ENCODE measurements around the gene WBP2.

Gene WBP2

DNA sequence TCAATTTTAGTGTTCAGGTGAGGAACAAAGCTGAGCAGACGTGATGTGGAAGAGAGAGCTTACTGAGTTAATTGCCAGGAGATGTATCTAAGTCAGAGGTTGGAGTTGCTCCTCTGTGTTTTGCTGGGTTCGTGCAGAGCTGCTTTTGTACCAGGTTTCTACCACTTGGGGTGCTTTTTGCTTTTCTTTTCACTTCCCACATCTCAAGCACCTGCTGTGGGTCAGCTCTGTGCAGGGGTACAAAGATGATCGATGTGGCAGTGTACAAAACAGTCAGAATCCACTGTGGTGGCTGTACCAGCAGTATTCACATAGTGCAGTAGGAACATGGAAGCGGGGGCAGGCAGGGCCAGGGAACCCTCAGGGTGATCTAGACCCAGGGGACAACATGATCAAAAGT is 55.7 kb downstream of the WBP2 start:
- no peak overlapping the region for H3K18ac ChIP-seq (ENCODE audit: low read length)
- no peak overlapping the region for H2AK5ac ChIP-seq (ENCODE audit: low read length)
- no peak overlapping the region for H3K4ac ChIP-seq (ENCODE audit: low read depth, low read length)
- no peaks in the 10 kb centered on the region for H3K79me2 ChIP-seq (ENCODE audit: control insufficient read depth, insufficient read depth, low read length, poor library complexity)
- no peaks in the 10 kb centered on the region for H3K4me1 ChIP-seq (ENCODE audit: control insufficient read depth in 1 of 2, insufficient read depth in 2 of 2, low read length in 2 of 2)
- no peak overlapping the region for H2BK120ac ChIP-seq (ENCODE audit: insufficient read depth, low read length, poor library complexity)
- no peak overlapping the region for H2BK5ac ChIP-seq (ENCODE audit: low read depth, low read length, poor library complexity)
- H3K9ac ChIP-seq (ENCODE audit: low read length): no peak overlapping the region
- H4K8ac ChIP-seq (ENCODE audit: low read depth, low read length): no peak overlapping the region
- H3K36me3 ChIP-seq (ENCODE audit: control insufficient read depth in 1 of 2, insufficient read depth in 2 of 2, low read length in 2 of 2): peaks cover 35 to 39% of the 10 kb centered on the region in 2 experiments
- no peak overlapping the region for H3K4me3 ChIP-seq (ENCODE audit: low read depth, low read length)
- H2AFZ ChIP-seq (ENCODE audit: insufficient read depth, low read length, poor library complexity): no peak overlapping the region
- no peak overlapping the region for H3K27ac ChIP-seq (ENCODE audit: low read depth, low read length)
- H4K91ac ChIP-seq (ENCODE audit: low read depth, low read length): no peak overlapping the region
- no CpG with 5 or more reads among the region's 4 CpGs for WGBS (ENCODE audit: extremely low coverage, insufficient coverage, insufficient read length)
- no peaks in the 10 kb centered on the region for H3K9me3 ChIP-seq (ENCODE audit: insufficient read depth, low read depth, low read length)
- DNase-seq: no peak
- H3K4me2 ChIP-seq (ENCODE audit: low read length): no peak overlapping the region
- H2BK12ac ChIP-seq (ENCODE audit: low read length): no peak overlapping the region
- H4K12ac ChIP-seq (ENCODE audit: low read depth, low read length): no peak overlapping the region
- H3K79me1 ChIP-seq (ENCODE audit: low read length): no peaks in the 10 kb centered on the region
- no peaks in the 10 kb centered on the region for H3K27me3 ChIP-seq (ENCODE audit: insufficient read depth, low read length)
- H3K23ac ChIP-seq (ENCODE audit: low read length): no peak overlapping the region
- H3K14ac ChIP-seq (ENCODE audit: low read length): no peak overlapping the region

DNA sequence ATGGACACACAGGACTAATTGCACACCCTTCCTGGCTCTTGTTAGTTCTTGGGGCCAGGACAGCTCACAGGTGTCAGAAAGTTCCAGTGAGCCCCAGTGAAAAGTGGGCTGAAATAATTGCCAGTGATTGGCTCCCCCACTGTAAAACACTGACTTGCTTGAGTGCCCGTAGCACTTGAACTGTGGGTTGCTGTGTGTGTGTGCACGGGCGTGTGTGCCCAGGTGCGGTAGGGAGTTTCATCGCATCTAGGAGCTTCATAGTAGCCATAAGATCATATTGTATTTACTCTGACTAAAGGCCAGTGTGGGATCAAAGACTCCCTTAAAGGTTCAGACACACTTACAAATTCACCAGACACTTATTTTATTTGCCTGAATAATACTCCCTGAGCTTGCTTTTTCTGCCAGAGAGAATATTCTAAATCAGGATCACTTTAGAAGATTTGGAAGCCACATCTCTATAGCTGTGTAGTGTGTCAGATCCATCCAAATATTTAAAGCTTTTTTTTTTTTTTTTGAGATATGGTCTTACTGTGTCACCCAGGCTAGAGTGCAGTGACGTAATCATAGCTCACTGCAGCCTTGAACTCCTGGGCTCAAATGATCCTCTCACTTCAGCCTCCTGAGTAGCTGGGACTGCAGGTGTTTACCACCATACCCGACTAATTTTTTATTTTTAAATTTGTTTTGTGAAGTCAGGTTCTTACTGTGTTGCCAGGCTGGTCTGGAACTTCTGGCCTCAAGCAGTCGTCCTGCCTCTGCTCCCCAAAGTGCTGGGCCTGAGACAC is 59.1 kb downstream of the WBP2 start:
- Histone ChIP-seq H3K4me1 (ENCODE audit: control insufficient read depth in 1 of 2, insufficient read depth in 2 of 2, low read length in 2 of 2) (no peaks in the 10 kb centered on the region), H3K79me2 (ENCODE audit: control insufficient read depth, insufficient read depth, low read length, poor library complexity) (no peaks in the 10 kb centered on the region), H2BK12ac (ENCODE audit: low read length) (no peak overlapping the region), H3K27me3 (ENCODE audit: insufficient read depth, low read length) (no peaks in the 10 kb centered on the region), H3K4me2 (ENCODE audit: low read length) (no peak overlapping the region), H3K14ac (ENCODE audit: low read length) (no peak overlapping the region), H3K4ac (ENCODE audit: low read depth, low read length) (no peak overlapping the region), H4K12ac (ENCODE audit: low read depth, low read length) (no peak overlapping the region), H2BK120ac (ENCODE audit: insufficient read depth, low read length, poor library complexity) (no peak overlapping the region), H4K8ac (ENCODE audit: low read depth, low read length) (no peak overlapping the region), H4K91ac (ENCODE audit: low read depth, low read length) (no peak overlapping the region), H3K23ac (ENCODE audit: low read length) (no peak overlapping the region), H3K9me3 (ENCODE audit: insufficient read depth, low read depth, low read length) (no peaks in the 10 kb centered on the region), H2BK5ac (ENCODE audit: low read depth, low read length, poor library complexity) (no peak overlapping the region), H2AFZ (ENCODE audit: insufficient read depth, low read length, poor library complexity) (no peak overlapping the region), H3K9ac (ENCODE audit: low read length) (no peak overlapping the region), H3K36me3 (ENCODE audit: control insufficient read depth in 1 of 2, insufficient read depth in 2 of 2, low read length in 2 of 2) (peaks cover 33 to 43% of the 10 kb centered on the region in 2 experiments), H3K4me3 (ENCODE audit: low read depth, low read length) (no peak overlapping the region), H3K18ac (ENCODE audit: low read length) (peak overlapping the region; percentile 64), H3K79me1 (ENCODE audit: low read length) (no peaks in the 10 kb centered on the region), H2AK5ac (ENCODE audit: low read length) (no peak overlapping the region), H3K27ac (ENCODE audit: low read depth, low read length) (no peak overlapping the region)
- DNase-seq: no peak
- no CpG with 5 or more reads among the region's 8 CpGs for WGBS (ENCODE audit: extremely low coverage, insufficient coverage, insufficient read length)
